GM18861 (cell line): Measurements from ENCODE around the gene AKAP14.
"Not testable (repeated sequence)": the region's sequence is repeated elsewhere in the genome, so short reads cannot be mapped to it uniquely, and the experiment has no call there.

ENCODE experiments used
- ATAC-seq: cut with Tn5 transposase; IDR thresholded peaks from one replicate; pipeline ENCODE4 v1.9.1; 2021; ENCODE audit not compliant: unreplicated experiment

The AKAP14 gene

DNA sequence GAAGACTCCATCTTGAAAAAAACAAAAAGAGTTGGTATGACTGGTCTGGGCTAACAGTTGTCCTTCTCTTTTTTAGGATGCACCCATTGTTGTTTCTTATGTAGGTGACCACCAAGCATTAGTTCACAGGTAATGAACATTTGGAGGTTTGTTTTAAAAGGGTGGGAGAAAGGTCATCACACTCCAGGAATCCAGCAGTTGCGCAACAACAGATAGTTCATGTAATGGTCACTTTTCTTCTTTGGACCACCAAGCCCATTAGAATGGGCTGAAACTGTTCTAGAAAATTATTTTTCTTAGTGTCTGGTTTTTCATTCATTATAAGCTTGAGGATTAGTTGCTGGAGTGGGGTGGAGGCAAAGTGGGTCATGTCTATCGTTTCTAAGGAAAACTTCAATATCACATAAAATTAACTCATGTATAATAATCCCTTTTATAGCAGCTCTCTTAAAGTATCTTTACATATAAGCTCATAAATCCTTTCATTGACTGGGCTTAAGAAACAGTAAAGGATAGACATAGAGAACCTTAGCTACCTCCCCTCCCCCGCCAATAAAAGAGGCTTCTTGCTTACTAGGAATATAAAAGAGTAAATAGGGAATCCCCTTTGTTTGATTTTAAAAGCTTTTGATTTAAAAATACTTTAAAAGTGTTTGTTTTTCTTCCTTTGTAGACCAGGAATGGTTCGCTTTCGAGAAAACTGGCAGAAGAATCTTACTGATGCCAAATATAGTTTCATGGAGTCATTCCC, 24.3 kb downstream of the AKAP14 start:
- no peak for ATAC-seq

DNA sequence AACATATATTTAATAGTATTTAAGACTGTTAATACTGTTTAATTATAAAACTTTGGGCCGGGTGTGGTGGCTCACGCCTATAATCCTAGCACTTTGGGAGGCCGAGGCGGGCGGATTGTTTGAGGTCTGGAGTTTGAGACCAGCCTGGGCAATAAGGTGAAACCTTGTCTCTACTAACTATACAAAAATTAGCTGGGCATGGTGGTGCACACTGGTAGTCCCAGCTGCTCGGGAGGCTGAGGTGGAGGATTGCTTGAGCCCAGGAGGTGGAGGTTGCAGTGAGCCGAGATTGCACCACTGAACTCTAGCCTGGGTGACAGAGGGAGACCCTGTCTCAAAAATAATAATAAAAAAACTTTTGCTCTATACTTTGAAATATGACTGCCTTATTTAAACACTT, 26.7 kb downstream of the AKAP14 start:
- ATAC-seq = not testable (repeated sequence)

DNA sequence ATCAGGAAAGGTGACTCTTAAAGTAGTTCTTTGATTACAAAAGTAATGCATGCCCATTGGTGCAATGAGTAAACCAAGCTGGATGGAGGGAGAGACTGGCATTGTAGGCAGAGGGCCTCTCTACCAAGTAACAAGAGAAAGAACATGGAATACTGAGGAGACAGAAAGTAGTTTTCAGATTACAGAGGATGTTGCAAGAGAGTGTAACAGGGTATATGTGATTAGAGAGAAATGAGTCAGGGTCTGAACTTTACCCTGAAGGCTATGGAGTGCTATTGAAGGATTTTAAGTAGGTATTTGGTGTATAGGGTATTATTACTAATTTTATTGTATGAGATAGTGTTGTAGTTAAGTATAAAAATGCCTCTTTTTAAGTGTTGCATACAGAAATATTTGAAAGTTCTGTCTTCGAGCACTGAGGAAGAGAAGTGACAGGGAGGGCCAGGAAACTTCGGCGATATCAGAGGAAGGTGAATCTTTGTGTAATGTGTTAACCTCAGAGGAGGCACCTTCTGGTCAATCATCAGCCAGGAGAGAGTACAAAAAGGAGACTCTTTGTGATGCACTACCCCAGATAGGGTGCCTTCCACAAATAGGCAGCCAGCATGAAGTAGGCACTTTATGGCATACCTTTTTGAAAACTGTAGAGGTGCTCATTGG, 39.7 kb downstream of the AKAP14 start:
- ATAC-seq = no peak

DNA sequence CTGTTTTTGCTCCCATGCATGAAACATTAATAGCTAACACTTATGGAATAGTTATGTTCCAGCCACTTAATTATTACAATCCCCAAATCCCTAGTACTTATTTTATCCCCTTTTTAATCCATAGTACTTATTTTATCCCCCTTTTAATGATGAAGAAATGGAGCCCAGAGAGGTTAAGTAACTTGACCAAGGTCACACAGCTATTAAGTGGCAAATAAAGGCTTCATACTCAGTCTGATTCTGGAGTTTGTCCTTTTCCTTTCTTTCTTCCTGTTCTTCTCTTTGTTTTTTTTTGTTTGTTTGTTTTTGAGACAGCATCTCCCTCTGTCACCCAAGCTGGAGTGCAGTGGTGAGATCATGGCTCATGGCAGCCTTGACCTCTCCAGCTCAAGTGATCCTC, 45.6 kb downstream of the AKAP14 start:
- no peak for ATAC-seq

DNA sequence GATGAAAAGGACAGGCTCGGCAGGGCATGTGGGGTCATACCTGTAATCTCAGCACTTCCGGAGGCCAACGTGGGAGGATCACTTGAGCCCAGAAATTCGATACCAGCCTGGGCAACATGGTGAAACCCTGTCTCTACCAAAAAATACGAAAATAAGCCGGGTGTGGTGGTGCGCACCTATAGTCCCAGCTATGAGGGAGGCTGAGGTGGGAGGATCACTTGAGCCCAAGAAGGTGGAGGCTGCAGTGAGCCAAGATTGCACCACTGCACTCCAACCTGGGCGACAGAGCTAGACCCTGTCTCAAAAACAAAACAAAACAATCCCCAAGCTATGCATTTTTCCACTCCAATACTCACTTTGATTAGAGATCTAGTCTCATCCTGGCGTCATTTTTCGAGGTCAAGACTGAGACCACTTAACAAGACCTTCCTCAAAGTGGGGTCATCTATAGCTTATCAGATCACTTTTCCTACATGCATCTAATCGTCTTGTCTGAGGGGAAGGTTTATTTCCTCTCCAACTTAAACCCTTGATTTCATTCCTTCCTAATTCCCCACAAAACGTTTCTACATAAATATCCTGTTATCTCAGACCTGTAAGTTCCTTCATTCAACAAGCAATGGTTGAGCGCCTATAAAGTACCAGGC, 46.6 kb downstream of the AKAP14 start:
- ATAC-seq = no peak

DNA sequence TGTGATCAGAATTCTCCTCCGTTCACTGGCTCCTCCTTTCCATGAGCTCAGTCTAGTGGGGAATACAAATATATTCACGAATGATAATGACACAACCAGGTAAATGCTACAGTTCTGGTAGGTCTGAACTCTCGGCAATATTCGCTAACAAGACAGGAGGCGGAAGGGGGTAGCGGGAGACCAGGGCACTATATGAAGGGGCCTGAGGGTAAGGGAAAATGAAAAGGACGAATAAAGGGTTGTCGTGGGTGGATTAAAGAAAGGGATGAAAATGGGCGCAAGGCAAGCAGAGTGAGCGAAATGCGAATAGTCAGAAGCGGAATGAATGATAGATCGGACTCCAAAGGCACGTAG, 47.1 kb downstream of the AKAP14 start:
- no peak for ATAC-seq

DNA sequence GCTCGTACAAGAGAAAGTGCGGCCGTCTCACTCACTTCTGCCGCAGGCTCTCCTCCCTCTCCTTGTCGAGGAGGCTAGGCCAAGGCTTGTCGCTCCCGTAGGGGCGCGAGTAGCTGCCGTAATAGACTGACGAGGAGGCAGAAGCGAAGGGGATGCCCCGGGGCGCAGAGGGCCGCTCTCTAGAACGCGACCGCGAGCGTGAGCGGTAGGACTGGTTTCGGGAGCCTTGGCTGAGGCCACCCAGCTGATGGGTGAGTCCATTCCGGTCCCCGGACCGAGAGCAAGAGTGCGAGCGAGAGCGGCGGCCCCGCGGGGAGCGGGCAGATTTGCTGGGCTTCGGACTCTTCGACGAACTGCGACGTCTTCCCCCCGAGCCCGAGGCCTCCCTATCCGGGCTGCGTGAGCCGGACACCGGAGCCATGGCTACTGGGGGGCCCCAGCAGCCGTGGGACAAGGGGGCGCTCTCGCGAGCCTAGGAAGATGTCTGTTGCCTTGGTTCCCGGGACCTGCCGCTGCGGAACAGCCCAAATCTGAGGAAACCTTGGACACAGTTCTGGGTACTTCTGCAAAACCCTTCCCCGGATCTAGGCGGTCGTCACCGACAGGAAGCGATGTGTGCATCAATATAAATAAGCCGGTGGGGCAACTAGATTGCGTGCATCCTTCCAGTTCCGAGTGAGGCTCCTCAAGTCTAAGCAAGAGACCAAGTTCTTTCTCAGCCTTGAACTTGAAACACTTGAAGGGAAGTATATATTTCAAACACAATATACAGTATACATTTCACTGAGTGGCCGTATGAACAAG, 47.7 kb downstream of the AKAP14 start, which contains the start of gene NKAP:
NKAP (minus strand) TSS at position 567 of the 804 bp plus-strand sequence; CDS start at position 421, 146 bp downstream.
- peak; percentile 75 for ATAC-seq

DNA sequence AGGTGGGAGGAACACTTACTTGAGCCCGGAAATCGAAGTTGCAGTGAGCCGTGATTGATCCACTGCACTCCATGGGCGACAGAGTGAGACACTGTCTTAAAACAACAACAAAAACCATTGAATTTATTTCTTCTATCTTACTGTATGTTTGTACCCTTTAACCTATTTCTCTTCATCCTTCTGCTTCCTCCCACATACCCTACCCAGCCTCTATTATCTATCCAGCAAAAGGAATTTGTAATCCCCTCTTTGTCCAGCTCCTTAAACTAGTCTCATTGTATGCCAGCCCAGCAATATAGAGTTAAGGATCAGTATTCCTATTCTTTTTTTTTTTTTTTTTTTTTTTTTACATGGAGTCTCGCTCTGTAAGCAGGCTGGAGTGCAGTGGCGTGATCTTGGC, 49.8 kb downstream of the AKAP14 start:
- no peak for ATAC-seq

DNA sequence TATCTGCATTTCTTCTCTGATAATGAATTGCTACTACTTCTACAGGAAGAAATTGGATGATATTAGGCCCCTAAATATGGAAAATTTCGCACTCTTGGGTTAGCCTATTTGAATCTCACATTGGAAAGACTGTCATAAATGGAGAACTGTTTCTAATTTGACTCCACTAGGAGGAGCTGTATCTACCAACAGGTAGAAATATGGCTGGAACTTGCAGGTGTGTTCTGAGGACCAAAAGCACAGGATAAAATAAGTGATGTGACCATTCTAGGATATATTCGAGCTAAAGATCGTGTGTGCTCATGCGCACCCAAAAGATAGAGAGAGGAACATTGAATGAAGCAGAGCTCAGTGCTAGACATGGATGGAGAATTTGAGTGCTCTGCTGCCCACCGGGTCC, 52.7 kb downstream of the AKAP14 start:
- no peak for ATAC-seq

DNA sequence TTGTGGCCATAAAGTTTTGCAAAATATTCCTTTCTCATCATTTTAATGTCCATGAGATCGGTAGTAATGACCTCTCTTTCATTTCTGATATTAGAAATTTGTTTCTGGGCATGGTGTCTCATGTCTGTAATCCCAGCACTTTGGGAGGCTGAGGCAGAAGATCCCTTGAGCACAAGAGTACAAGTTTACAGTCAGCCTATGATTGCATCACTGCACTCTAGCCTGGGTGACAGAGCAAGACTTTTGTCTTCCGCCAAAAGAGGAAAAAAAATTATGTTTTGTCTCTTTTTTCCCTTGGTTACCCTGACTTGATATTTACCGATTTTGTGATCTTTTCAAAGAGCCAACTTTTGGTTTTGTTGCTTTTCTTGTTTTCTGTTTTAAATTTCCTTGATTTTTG, 58.7 kb downstream of the AKAP14 start:
- ATAC-seq = no peak

DNA sequence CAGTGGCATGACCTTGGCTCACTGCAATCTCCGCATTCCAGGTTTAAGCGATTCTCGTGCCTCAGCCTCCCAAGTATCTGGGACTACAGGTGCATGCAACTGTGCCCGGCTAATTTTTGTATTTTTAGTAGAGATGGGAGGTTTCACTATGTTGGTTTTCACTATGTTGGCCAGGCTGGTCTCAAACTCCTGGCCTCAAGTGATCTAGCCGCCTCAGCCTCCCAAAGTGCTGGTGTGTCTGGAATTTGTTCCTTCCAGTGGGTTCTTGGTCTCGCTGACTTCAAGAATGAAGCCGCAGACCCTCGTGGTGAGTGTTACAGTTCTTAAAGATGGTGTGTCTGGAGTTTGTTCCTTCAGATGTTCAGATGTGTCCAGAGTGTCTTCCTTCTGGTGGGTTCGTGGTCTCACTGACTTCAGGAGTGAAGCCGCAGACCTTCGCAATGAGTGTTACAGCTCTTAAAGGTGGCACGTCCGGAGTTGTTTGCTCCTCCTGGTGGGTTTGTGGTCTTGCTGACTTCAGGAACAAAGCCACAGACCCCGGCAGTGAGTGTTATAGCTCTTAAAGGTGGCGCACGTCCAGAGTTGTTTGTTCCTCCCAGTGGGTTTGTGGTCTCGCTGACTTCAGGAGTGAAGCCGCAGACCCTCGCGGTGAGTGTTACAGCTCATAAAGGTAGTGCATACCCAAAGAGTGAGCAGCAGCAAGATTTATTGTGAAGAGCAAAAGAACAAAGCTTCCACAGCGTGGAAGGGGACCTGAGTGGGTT, 60.3 kb downstream of the AKAP14 start:
- ATAC-seq = not testable (repeated sequence)

DNA sequence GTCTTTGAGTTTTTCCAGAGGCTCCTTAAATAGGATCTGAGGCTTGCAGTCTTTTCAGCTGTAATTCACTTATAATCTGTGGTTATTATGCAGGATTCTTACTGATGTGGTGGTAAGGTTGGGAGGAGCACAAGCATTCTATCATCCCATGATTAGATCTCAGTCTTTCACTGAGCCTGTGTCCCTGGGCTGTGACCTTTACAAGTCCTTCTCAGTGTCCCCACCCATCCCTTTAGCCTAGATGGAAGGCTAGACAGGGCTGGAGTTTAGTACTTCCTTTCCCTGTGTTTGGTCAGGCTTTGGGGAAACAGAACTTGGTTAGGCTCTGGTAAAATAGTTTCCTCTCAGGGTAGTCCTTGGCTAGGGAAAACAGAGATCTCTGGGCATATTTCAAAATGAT, 64.9 kb downstream of the AKAP14 start:
- ATAC-seq = no peak

DNA sequence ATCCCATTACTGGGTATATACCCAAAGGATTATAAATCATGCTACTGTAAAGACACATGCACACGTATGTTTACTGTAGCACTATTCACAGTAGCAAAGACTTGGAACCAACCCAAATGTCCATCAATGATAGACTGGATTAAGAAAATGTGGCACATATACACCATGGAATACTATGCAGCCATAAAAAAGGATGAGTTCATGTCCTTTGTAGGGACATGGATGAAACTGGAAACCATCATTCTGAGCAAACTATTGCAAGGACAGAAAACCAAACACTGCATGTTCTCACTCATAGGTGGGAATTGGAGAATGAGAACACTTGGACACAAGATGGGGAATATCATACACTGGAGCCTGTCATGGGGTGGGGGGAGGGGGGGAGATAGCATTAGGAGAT, 71.1 kb downstream of the AKAP14 start:
- not testable (repeated sequence) for ATAC-seq
